HK-2 (cell line): Measurements from ENCODE around the gene MGMT.

ENCODE experiments used
- DNase-seq: peaks from one replicate; pipeline ENCODE4 v3.0.0-alpha.2; 2018; ENCODE audit not compliant: unreplicated experiment

The MGMT gene

DNA sequence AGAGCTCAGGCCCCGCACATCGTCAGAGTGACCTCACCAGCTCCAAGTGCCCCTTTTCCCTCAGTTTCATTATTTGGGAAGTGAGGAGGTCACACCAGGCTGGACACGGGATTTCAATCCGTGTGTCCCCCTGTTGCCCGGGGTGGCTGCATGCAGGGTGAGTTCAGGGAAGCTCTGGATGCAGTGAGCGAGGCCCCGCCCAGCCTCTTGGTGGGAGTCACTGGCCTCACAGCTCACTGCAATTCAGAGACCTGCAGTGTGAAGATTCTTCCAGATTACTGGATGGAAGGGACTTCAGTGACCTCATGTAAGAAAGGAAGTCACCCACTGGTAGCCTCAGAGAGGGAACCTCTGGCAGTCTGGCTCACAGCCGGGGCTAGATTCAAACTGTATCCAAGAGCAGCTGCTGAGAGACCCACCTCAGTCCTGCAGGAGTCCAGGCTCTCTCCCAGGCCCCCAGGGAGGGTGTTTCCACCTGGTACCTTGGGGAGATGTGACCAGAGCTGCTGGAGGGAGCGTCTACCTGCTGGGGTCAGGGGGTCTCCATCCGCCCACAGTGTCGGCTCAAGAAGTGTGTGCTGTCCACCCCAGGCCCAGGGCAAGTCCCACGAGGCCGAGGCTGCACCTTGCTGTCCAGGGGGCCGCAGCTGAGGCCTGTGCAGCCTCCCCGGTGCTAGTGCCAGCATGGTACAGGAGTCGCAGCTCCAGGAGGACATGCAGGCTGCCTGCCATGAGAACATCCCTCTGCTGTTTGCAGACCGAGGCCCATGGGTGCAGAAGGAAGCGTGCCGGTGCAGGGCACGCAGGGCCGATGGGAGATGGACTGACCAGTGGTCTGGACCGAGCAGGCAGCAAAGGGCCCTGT, 54.4 kb downstream of the MGMT start:
- no peak for DNase-seq

DNA sequence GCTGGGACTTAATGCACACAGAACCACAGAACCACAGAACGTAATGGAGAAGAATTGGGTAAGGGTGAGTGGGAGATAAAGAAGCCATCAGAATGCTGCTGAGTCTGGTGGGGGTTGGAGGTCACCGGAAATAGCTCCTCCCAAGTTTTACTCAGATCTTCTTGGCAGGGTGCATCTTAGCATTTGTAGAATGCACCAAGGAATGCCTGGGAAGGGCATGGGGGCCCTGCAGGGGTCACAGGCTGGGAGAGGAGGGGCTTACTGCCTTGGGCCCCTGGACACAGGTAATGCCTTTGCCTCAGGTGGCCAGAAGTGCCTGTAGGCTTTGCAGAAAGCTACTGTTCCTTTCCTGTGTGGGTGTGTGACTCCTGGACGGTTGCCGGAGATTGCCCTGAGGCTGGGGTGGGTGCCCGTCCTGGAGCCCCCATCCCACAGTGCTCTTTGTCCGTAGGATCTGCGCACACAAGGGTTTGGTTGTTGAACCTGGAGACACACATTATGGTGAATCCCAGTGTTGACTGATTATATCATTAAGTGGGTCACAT, 55.1 kb downstream of the MGMT start:
- DNase-seq, result no peak

DNA sequence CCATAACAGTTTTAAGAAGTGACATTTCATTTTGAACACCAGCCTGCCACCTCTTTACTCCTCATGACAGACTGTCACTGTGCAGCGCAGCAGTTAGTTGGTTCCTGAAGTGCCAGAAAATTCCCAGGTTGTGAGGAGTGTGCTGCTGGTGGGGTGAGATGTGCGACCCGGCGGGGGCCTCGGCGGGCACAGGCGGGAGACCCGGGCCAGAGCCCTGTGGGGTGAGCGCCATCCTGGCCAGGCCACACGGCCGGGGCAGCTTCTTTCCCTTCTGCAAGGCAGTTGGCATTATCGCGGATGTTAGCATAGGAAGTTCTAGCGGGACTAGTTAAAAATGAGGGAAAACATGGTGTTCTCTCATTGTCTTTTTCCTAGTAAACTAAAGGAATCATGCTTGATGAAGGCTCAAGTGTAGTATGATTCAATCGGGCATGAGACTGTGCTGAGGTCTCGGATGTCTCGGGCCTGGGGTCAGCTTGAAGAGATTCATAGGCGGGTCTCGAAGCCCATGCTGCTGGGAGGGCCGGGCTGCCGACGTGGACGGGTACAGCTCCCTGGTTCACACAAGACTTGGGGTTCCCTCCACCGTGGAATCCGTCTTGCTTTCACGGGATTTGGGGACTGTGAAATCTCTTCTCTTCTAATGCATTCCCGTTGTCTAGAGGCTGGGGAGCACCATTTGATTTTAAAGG, 56.1 kb downstream of the MGMT start:
- no peak for DNase-seq

DNA sequence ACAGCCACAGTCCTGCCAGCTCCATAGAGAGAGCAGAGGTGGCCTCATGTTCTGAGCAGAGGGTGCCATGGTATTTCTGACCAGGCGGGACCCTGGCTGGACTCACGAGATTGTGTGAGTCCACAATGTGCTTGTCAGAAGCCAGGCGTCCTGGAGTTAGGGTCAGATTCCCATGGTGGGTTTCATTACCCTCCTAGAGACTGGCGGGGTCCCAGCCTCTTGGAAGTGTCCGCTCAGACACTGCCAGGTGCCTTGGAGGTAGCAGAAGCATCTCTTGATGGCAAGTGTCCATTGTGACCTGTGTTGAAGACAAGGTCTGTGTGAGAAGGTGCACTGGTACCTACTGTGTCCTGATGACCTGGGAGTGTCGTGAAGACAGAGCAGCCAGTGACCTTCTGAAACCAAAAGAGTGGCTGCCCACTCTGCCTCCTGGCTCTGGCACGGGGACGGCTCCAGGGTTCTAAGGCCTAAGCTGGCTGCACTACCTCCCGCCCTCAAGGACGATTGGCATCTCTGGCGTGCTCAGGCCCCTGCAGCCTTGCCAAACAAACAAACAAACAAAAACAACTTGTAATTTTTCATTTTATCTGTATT, 56.8 kb downstream of the MGMT start:
- DNase-seq, result no peak

DNA sequence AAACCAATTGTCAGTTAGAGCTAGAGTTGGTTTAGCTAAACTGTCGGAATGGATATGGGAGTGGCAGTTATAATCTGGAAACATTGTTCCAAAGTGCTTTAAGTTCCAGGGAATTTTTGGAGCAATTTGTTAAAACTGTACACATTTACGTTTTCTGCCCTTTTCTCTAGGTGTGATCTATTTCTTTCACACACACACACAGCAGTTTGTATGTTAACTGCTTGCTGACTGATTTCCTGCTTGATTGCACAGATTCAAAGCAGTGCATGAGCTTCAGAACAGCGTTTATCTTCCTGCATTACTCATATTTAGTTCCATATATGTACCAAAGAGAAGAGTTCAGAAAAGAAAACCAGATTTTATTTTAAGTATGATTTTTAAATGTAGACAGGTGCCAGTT, 57.9 kb downstream of the MGMT start:
- no peak for DNase-seq

DNA sequence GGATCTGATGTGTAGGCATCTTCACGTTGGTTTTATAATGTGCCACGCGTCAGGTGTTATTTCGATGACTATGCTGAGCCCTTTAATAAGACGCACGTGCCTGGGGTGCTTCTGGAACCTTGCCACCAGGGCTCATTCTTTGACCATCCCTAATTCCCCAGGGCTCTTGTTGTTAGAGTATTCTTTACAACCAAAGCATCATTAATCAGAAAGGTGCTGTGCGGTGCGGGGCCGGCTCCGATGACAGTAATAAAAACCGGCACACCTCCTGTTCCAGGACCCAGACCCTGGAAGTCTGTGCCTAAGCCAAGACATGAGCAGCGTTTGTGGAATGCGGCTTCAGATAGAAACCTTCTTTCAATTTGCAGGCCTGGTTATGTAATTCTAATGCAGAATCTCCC, 58.4 kb downstream of the MGMT start:
- no peak for DNase-seq

GRCh38 chr10:129526943-129527342, 59.9 kb downstream of the MGMT start:
- DNase-seq, result no peak

DNA sequence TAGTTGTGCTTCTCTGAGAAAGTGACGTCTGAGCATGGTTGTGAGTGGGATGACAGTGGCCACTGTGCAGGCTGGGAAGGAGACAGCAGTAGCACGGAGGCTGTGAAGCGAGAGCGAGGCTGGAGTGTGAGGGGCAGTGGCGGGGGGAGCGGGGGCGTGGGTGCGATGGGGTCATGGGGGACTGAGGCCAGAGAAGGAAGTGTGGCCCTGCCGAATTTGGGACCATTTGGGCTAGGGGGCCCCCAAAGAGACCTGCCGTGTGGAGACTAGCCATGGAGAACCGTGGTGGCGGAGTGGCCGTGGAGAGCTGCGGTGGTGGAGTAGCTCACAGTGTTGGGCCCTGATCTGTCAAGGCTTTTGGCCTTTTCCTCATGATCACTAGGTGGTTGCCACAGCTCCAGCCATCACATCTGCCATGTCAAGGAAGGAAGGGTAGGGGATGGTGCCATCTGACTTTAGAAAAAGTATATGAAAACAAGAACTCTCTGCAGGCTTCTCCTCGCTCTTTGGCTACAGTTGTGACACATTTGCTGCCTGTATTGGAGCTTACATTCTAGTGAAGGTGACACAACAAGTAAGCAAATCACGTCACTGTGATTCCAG, 61.4 kb downstream of the MGMT start:
- no peak for DNase-seq

DNA sequence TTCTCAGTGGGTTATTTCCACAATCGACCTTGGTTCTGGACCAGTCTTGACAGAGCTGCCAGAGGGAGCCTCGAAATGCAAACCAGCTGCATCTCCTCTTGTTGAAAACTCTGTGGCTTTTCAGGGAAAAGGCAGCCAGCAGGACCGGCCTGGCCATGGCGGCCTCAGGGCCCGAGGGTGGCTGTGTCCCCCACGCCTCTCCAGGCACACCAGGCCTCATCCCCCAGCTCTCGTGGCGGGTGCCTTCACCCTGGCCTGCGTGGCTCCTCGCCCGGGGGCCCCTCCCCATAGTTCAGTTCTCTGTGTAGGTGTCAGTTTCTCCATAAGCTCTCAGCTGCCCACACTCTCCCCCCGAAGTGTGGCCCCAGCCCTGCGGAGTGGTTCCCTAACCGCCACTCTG, 63.5 kb downstream of the MGMT start:
- no peak for DNase-seq

GRCh38 chr10:129531195-129531968, 64.3 kb downstream of the MGMT start:
- peak; percentile 59 for DNase-seq

DNA sequence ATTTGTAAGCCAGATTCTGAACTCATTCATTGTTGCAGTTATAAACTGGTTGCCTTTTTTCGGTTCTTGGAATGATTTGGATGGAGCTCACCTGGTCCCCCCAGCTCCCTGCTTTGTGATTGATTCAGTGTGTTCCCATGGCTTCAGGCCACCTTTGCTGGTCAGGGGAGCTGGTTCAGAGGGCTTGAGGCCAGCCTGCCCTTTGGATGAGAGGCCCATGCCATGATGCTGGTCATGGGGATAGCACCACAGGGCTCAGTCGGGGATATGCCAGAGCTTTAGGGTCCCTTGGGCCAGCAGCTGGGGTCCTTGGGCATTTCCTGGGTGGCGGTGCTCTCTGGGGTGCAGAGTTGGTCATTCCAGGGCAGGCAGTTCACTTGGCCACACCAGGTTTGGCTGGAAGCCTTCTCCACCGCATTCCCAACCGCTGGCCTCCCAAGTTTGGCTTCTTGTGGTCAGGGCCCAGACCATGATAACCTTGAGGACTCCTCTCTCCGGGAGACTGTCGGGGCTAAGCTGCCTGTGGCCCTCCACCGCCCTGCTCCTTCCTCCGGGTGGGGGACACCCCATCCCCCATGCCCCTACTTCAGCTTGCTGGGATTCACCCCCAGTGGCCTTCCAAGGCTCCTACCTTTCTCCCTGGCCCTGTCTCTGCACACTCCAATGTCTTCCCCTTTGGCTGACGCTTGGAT, 65.1 kb downstream of the MGMT start:
- peak; percentile 89 for DNase-seq

DNA sequence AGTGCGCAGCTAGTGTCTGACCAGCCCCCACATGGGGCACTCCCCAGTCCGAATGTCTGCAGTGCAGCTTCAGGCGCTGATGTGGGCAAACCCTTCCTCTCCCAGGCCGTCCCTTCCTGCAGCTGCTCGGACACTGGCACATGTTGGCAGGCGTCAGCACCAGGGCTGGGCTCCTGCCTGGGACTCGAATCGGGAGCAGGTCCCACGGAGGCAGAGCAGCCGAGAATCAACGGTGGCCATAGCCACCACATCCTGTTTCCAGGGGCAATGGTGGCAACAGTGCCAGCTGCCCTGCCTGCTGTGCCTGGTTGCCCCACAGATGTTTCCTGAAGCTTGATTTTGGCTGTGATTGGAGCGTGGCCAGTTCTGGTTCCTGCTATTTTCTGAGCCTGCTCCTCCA, 65.8 kb downstream of the MGMT start:
- DNase-seq, result no peak

- DNase-seq, result no peak
Measured at GRCh38 chr10:129533281-129533680, 66.2 kb downstream of the MGMT start.

GRCh38 chr10:129534826-129535225, 67.8 kb downstream of the MGMT start:
- DNase-seq, result no peak

DNA sequence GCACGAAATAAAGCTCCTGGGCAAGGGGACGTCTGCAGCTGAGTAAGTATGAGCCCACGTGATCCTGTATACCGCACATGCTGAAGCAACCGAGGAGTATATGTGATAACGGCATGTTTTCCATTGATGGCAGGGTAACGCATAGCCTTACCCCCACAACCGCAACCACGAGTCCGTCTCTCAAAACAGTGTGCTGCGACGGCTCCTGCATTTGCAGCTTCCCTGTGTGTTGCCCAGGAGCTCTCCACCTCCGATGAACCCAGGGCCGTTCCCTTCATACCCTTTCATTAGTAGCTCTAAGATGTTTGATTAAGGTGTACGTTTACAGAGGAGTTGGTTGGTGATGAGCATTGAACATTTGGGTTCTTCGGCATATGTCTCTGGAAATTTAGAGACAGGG, 69.3 kb downstream of the MGMT start:
- DNase-seq, result no peak

GRCh38 chr10:129537151-129537550, 70.1 kb downstream of the MGMT start:
- DNase-seq, result no peak

- no peak for DNase-seq
Measured at GRCh38 chr10:129538236-129538635, 71.2 kb downstream of the MGMT start.

- no peak for DNase-seq
Measured at GRCh38 chr10:129541200-129541599, 74.2 kb downstream of the MGMT start.

GRCh38 chr10:129541748-129542487, 74.9 kb downstream of the MGMT start:
- no peak for DNase-seq

GRCh38 chr10:129542589-129542988, 75.5 kb downstream of the MGMT start:
- no peak for DNase-seq
